Activated B cell treated with CpG ODN at 0.5 μM for 24 hours (primary cell): ENCODE data around the gene LTA. TPM values are rescaled to one million over a fixed set of nuclear protein-coding genes. Genes with fewer than 3 reads are reported as not detected.
"Not testable (repeated sequence)": the region's sequence is repeated elsewhere in the genome, so short reads cannot be mapped to it uniquely, and the experiment has no call there.

Experiments
- ATAC-seq: fragments of 200-7000 bp; cut with Tn5 transposase; one replicate; pipeline ENCODE4 v1.10.0; 2021; ENCODE audit warnings: low read depth, mild to moderate bottlenecking, moderate library complexity
- CTCF ChIA-PET: fragments of 350-600 bp; sonication (Branson Sonifier 250); formaldehyde crosslinking; loops from one replicate; lab custom pipeline; 2021; ENCODE audit warnings: antibody characterized with exemption; lab: Charles Lee
- POLR2A ChIA-PET: fragments of 350-600 bp; sonication (Branson Sonifier 250); formaldehyde crosslinking; loops from one replicate; lab custom pipeline; 2021; ENCODE audit warnings: antibody characterized with exemption; lab: Charles Lee
- DNase-seq: peaks from one replicate; pipeline ENCODE4 v3.0.0; 2022
- H3K27ac Mint-ChIP-seq: one replicate; pipeline ENCODE4 v1.8.0; 2020; ENCODE audit warnings: mixed read lengths
- H3K27me3 Mint-ChIP-seq: one replicate; pipeline ENCODE4 v1.8.0; 2021; ENCODE audit warnings: mixed read lengths
- H3K36me3 Mint-ChIP-seq: one replicate; pipeline ENCODE4 v1.8.0; 2021; ENCODE audit warnings: low read depth, mixed read lengths
- H3K4me1 Mint-ChIP-seq: one replicate; pipeline ENCODE4 v1.8.0; 2021; ENCODE audit warnings: mixed read lengths
- H3K4me3 Mint-ChIP-seq: one replicate; pipeline ENCODE4 v1.8.0; 2020; ENCODE audit warnings: mild to moderate bottlenecking, mixed read lengths
- H3K9me3 Mint-ChIP-seq: one replicate; pipeline ENCODE4 v1.8.0; 2020; ENCODE audit warnings: mixed read lengths
- CTCF ChIP-seq: fragments of 200-600 bp; IDR thresholded peaks from one replicate; pipeline ENCODE4 v1.8.0; 2022; ENCODE audit warnings: antibody characterized with exemption, mild to moderate bottlenecking
- intact Hi-C: fragments of 100-400 bp; cut with micrococcal nuclease; formaldehyde crosslinking; loops from one replicate; pipeline ENCODE4 v1.15.1; 2024
- total RNA-seq: library from RNA; stranded (reverse); gene quantifications from 2 replicates; pipeline ENCODE4 v1.2.3, GENCODE V29; 2022

The LTA gene
- total RNA-seq, 1 donor from 2014 or later: 66.0 TPM

- TF ChIP-seq CTCF: peak; percentile 89
- H3K9me3 Mint-ChIP-seq: no peaks in the 10 kb centered on the region
- H3K27me3 Mint-ChIP-seq: no peaks in the 10 kb centered on the region
- ATAC-seq (peak; percentile 60), DNase-seq (peak; percentile 79)
- intact Hi-C loops: loop anchor here (1.0 to 10.0 kb wide), 6 partner anchors 52 to 648 kb away; partner anchors contain the start of genes EHMT2, GPSM3, PBX2 and VARS1
- ChIA-PET POLR2A (interaction anchor here (0.6 to 8.7 kb wide), 10 partner anchors 13 to 618 kb away, joined by 3 to 234 read pairs (median 10); partner anchors contain the start of genes APOM, BAG6, C6orf47 and EGFL8), CTCF (interaction anchor here (0.8 to 25.8 kb wide), 5 partner anchors 32 to 412 kb away, joined by 4 to 773 read pairs (median 4); partner anchors contain the start of genes LST1, LTA, LTB and NCR3)
- H3K4me1 Mint-ChIP-seq: peaks cover 53% of the 10 kb centered on the region
- peak within 1 kb of the TSS; percentile 93 for H3K4me3 Mint-ChIP-seq
- peaks cover 18% of the 10 kb centered on the region for H3K36me3 Mint-ChIP-seq
- peak within 1 kb of the TSS; percentile 97 for H3K27ac Mint-ChIP-seq
These were observed 25.6 kb upstream of the LTA start, which contains the start of gene ATP6V1G2 for GRCh38 chr6:31546339-31546957. ATP6V1G2 (minus strand) TSS chr6:31546608; CDS start chr6:31546559, 49 bp downstream.

- DNase-seq (peak; percentile 85), ATAC-seq (peak; percentile 82)
- Mint-ChIP-seq H3K4me1 (peaks cover 53% of the 10 kb centered on the region), H3K36me3 (peaks cover 11% of the 10 kb centered on the region), H3K9me3 (no peaks in the 10 kb centered on the region), H3K27me3 (no peaks in the 10 kb centered on the region), H3K27ac (peak within 1 kb of the TSS; percentile 97), H3K4me3 (peak within 1 kb of the TSS; percentile 93)
- POLR2A ChIA-PET: interaction anchor here (0.5 to 8.7 kb wide), 24 partner anchors 9 to 931 kb away, joined by 3 to 234 read pairs (median 6); partner anchors contain the start of genes APOM, BAG6, C6orf47 and LST1
- CTCF ChIA-PET: interaction anchor here (0.8 to 25.8 kb wide), 7 partner anchors 13 to 412 kb away, joined by 3 to 773 read pairs (median 4); partner anchors contain the start of genes LST1, LTA, LTB and NCR3
- intact Hi-C loops: loop anchor here (1.0 to 10.0 kb wide), 17 partner anchors 12 to 648 kb away; partner anchors contain the start of genes ABHD16A, BAG6, EHMT2 and GPSM3
- no peak for TF ChIP-seq CTCF
These were observed 24.9 kb upstream of the LTA start, which contains the start of gene NFKBIL1 for GRCh38 chr6:31546958-31547726. NFKBIL1 (plus strand) TSS chr6:31547608; CDS start chr6:31547695, 87 bp downstream.

GRCh38 chr6:31547727-31548543, 24.2 kb upstream of the LTA start:
- H3K4me3 Mint-ChIP-seq: peak overlapping the region; percentile 93
- no peak for DNase-seq
- peak overlapping the region; percentile 97 for H3K27ac Mint-ChIP-seq
- no peaks in the 10 kb centered on the region for H3K27me3 Mint-ChIP-seq
- H3K9me3 Mint-ChIP-seq: no peaks in the 10 kb centered on the region
- ChIA-PET CTCF (interaction anchor here (0.8 to 25.8 kb wide), 7 partner anchors 12 to 283 kb away, joined by 3 to 773 read pairs (median 3); partner anchors contain the start of genes BAG6, LST1, LTA and LTB), POLR2A (interaction anchor here (0.6 to 8.7 kb wide), 28 partner anchors 9 to 932 kb away, joined by 3 to 234 read pairs (median 6); partner anchors contain the start of genes BAG6, LSM2, LST1 and LTA)
- intact Hi-C loops: loop anchor here (1.0 to 10.0 kb wide), 13 partner anchors 11 to 647 kb away; partner anchors contain the start of genes ABHD16A, BAG6, EHMT2 and GPSM3
- TF ChIP-seq CTCF: no peak
- ATAC-seq: no peak
- H3K4me1 Mint-ChIP-seq: peaks cover 49% of the 10 kb centered on the region
- peaks cover 8% of the 10 kb centered on the region for H3K36me3 Mint-ChIP-seq

GRCh38 chr6:31548544-31548873, 23.6 kb upstream of the LTA start:
- Mint-ChIP-seq H3K4me1 (peaks cover 45% of the 10 kb centered on the region), H3K27me3 (no peaks in the 10 kb centered on the region), H3K9me3 (no peaks in the 10 kb centered on the region), H3K36me3 (peaks cover 8% of the 10 kb centered on the region), H3K27ac (peak overlapping the region; percentile 53), H3K4me3 (no peak overlapping the region)
- CTCF ChIA-PET: interaction anchor here (0.8 to 25.8 kb wide), 6 partner anchors 11 to 282 kb away, joined by 3 to 773 read pairs (median 12); partner anchors contain the start of genes BAG6, LST1, LTA and LTB
- POLR2A ChIA-PET: interaction anchor here (0.7 to 8.7 kb wide), 11 partner anchors 9 to 286 kb away, joined by 3 to 234 read pairs (median 6); partner anchors contain the start of genes LSM2, LTA, LTB and MICB
- ATAC-seq (no peak), DNase-seq (no peak)
- intact Hi-C loops: loop anchor here (10.0 kb wide), 1 partner anchor 646 kb away; the partner anchor contains the start of genes GPSM3 and PBX2
- no peak for TF ChIP-seq CTCF

- ChIA-PET POLR2A (interaction anchor here (0.7 to 8.7 kb wide), 19 partner anchors 8 to 312 kb away, joined by 3 to 234 read pairs (median 5); partner anchors contain the start of genes DDX39B, LST1, LTA and LTB), CTCF (interaction anchor here (0.8 to 25.8 kb wide), 23 partner anchors 9 to 284 kb away, joined by 3 to 773 read pairs (median 4); partner anchors contain the start of genes AIF1, BAG6, DDX39B and LST1)
- Mint-ChIP-seq H3K27ac (peak overlapping the region; percentile 87), H3K4me1 (peaks cover 58% of the 10 kb centered on the region), H3K4me3 (peak overlapping the region; percentile 81)
- ATAC-seq (peak; percentile 19), DNase-seq (peak; percentile 52)
- intact Hi-C loops: loop anchor here (1.0 kb wide), 4 partner anchors 9 to 279 kb away; no protein-coding TSS in a partner anchor
- not testable (repeated sequence) for H3K36me3 Mint-ChIP-seq, H3K27me3 Mint-ChIP-seq, H3K9me3 Mint-ChIP-seq
These were observed 20.7 kb upstream of the LTA start for GRCh38 chr6:31551371-31551770.
